GM12875 (cell line): Measurements from ENCODE around the gene KIAA1958.

Experiments
- H3K4me3 ChIP-seq: one replicate; pipeline ENCODE4 v1.5.1; 2011; ENCODE audit warnings: low read depth, low read length, control low read depth
- CTCF ChIP-seq: IDR thresholded peaks from 2 replicates; pipeline ENCODE4 v1.5.1; 2011; ENCODE audit warnings: low read depth, mild to moderate bottlenecking, control low read depth, inconsistent platforms, low read length, moderate library complexity, borderline replicate concordance; ENCODE audit not compliant: insufficient read depth

The KIAA1958 gene

GRCh38 chr9:112624711-112625707 is 138.4 kb downstream of the KIAA1958 start:
- no peak overlapping the region for H3K4me3 ChIP-seq
- TF ChIP-seq CTCF, result no peak

- no peak overlapping the region for H3K4me3 ChIP-seq
- no peak for TF ChIP-seq CTCF
Measured at GRCh38 chr9:112629671-112630485, 143.3 kb downstream of the KIAA1958 start.

GRCh38 chr9:112631313-112632070 is 144.9 kb downstream of the KIAA1958 start:
- H3K4me3 ChIP-seq, result no peak overlapping the region
- TF ChIP-seq CTCF, result no peak

- no peak for TF ChIP-seq CTCF
- H3K4me3 ChIP-seq, result no peak overlapping the region
Measured at GRCh38 chr9:112640311-112640710, 153.7 kb downstream of the KIAA1958 start.

GRCh38 chr9:112642126-112642525 is 155.5 kb downstream of the KIAA1958 start:
- TF ChIP-seq CTCF, result no peak
- no peak overlapping the region for H3K4me3 ChIP-seq

GRCh38 chr9:112647596-112647995 is 161.0 kb downstream of the KIAA1958 start:
- TF ChIP-seq CTCF, result no peak
- no peak overlapping the region for H3K4me3 ChIP-seq
